ENCODE measurements around the gene C1orf53.
"Not testable (repeated sequence)": the region's sequence is repeated elsewhere in the genome, so short reads cannot be mapped to it uniquely, and the experiment has no call there.

C1orf53 gene

DNA sequence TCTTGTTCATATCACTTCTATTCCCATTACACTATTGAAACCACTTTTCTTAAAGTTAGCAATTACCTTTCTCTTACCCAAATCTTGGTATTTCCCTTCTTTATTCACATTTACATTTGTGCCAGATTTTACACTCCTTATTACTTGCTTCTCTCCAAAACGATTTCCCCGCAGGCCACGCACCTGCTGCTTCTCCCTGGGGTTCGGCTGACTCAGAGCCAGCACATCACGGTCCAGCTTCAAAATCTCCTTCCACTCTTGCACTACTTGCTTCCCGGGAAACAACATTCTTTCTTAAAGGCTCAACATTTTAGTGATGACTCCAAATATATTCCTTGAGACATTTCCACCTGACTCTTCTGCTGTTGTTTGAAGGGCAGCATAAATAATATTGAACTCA, 35.5 kb downstream of the C1orf53 start:
- no peak for DNase-seq (ENCODE audit: low spot score)
- in situ Hi-C loops (cut with MboI; ENCODE audit: low sequenced_read_pairs, unreplicated experiment): no loop called here
- TF ChIP-seq, protein P1, sequence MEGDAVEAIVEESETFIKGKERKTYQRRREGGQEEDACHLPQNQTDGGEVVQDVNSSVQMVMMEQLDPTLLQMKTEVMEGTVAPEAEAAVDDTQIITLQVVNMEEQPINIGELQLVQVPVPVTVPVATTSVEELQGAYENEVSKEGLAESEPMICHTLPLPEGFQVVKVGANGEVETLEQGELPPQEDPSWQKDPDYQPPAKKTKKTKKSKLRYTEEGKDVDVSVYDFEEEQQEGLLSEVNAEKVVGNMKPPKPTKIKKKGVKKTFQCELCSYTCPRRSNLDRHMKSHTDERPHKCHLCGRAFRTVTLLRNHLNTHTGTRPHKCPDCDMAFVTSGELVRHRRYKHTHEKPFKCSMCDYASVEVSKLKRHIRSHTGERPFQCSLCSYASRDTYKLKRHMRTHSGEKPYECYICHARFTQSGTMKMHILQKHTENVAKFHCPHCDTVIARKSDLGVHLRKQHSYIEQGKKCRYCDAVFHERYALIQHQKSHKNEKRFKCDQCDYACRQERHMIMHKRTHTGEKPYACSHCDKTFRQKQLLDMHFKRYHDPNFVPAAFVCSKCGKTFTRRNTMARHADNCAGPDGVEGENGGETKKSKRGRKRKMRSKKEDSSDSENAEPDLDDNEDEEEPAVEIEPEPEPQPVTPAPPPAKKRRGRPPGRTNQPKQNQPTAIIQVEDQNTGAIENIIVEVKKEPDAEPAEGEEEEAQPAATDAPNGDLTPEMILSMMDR (IDR thresholded peaks at IDR 0.05; ENCODE audit: borderline replicate concordance, control extremely low read depth, extremely low read depth, insufficient read depth, missing control alignments): no peak

DNA sequence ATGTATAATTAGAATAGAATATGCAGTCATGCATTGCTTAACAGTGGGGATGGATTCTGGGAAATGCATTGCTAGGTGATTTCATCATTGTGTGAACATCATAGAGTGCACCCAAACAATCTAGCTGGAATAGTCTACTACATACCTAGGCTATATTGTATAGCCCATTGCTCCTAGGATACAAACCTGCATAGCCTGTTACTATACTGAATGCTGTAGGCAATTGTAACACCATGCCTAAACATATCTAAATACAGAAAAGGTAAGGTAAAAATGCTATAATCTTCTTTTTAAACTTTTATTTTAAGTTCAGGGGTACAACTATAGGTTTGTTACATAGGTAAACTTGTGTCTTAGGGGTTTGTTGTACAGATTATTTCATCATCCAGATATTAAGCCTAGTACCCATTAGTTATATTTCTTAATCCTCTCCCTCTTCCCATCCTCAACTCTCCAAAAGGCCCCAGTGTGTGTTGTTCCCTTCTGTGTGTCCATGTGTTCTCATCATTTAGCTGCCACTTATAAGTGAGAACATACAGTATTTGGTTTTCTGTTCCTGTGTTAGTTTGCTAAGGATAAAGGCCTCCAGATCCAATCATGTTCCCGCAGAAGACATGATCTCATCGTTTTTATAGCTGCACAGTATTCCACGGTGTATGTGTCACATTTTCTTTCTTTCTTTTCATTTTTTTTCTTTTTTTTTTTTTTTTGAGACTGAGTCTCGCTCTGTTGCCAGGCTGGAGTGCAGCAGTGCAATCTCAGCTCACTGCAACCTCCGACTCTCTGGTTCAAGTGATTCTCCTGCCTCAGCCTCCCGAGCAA, 36.9 kb downstream of the C1orf53 start:
- DNase-seq (ENCODE audit: low spot score); in situ Hi-C loops (cut with MboI; ENCODE audit: low sequenced_read_pairs, unreplicated experiment): not testable (repeated sequence)

DNA sequence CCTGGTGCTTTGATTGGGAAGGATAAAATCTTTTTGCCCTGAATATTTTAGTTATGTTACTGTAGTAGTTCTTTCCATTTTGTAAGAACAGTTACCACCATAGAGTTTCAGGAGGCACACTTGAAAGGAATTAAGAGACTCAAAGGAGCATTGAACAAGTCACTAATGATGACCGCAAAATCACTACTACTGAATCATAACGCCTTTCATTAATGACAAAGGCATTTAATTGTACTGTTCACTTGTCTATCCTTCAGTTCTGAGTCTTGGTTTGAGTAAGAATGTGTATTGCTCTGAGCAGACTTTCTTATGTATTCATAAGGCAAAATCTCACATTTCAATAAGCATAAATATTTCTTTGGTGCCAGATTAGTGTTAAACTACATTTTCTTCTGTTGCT, 39.6 kb downstream of the C1orf53 start:
- TF ChIP-seq, protein P1 (IDR thresholded peaks at IDR 0.05; ENCODE audit: borderline replicate concordance, control extremely low read depth, extremely low read depth, insufficient read depth, missing control alignments): no peak
- in situ Hi-C loops (cut with MboI; ENCODE audit: low sequenced_read_pairs, unreplicated experiment): no loop called here
- no peak for DNase-seq (ENCODE audit: low spot score)

DNA sequence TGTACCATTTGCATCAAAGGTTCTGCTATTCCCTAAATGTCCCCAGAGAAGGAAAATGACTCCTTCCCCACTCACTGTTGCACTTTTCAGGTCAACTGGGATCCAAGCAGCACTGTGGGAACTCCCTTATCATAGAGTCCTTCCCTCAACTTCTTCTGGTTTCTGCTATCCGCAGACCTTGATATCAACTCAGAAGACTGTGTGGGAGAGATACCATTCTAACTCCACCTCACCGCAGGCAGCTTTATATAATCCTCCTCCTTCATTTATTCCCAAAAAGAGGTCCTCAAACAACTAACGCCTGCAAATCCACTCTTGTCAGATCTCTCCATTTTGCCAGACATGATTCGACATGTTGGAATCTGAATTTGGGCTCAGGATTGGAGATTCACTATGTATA, 42.1 kb downstream of the C1orf53 start:
- in situ Hi-C loops (cut with MboI; ENCODE audit: low sequenced_read_pairs, unreplicated experiment): no loop called here
- no peak for DNase-seq (ENCODE audit: low spot score)

DNA sequence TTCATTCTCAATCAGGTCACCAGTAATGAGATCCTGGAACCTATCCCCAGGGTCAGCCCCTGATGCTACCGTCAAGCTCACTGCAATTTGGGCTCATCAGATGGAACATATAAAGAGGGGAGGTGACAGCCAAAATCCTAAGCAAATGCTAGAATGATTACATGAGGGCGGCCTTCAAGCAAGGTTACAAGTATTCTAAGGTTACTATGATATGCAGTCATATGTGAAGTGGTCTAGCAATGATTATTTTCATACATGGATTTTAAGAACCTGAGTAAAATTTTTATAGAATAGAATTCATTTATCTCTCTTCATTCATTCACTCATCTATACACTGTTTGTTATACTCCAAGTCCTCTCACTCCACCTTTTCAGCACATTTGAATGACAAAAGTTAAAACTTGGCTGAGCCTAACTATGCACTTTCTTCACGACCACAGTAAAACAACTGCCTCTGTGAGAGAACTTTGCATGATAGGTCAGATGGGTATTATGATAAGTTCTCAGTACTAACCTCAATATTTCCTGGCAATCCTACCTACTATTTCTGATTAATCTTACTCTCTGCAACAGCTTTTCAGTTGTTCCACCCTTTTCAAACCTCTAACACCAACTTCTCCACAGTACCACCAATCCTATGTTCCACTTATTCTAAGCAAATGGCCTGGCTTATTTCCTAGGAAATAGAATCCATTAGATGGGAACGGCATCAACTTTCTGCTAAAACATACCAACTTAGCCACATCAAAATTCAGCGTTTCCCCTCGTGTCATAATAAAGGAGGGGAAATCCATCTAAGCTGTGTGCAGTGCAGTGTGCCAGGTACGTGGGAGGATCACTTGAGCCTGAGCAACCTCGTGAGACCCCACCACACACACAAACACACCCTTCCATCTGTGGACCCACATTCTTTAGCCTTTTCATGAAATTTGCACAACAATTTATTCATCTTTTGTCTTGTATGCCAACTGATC, 46.8 kb downstream of the C1orf53 start:
- TF ChIP-seq, protein P1 (IDR thresholded peaks at IDR 0.05; ENCODE audit: borderline replicate concordance, control extremely low read depth, extremely low read depth, insufficient read depth, missing control alignments): no peak
- in situ Hi-C loops (cut with MboI; ENCODE audit: low sequenced_read_pairs, unreplicated experiment): no loop called here
- no peak for DNase-seq (ENCODE audit: low spot score)

More for the DNA sequence above, 42.1 kb downstream of the C1orf53 start:
- TF ChIP-seq, protein P1 (IDR thresholded peaks at IDR 0.05; ENCODE audit: borderline replicate concordance, control extremely low read depth, extremely low read depth, insufficient read depth, missing control alignments): no peak

DNA sequence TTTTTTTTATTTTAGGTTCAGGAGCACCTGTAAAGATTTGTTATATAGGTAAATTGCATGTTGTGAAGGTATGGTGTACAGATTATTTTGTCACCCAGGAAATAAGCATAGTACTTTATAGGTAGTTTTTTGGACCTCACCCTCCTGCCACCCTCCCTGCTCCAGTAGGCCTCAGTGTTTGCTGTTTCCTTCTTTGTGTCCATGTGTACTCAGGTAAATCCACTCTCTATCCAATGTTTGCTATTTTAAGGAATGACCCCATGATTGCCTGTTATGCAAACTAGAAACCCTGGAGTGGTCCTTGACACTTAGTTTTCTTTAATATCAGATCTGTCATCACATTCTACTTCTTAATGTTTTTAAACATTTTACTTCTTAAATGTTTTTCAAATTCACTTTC, 48.7 kb downstream of the C1orf53 start:
- TF ChIP-seq, protein P1 (IDR thresholded peaks at IDR 0.05; ENCODE audit: borderline replicate concordance, control extremely low read depth, extremely low read depth, insufficient read depth, missing control alignments): no peak
- in situ Hi-C loops (cut with MboI; ENCODE audit: low sequenced_read_pairs, unreplicated experiment): no loop called here
- no peak for DNase-seq (ENCODE audit: low spot score)

Measured in GM13976 (cell line).